Right atrium auricular region (tissue), 2 donors: Measurements from ENCODE around the gene MON2. TPM values are rescaled to one million over a fixed set of nuclear protein-coding genes. Genes with fewer than 3 reads are reported as not detected.

Experiments
- DNase-seq: peaks from one replicate; pipeline ENCODE4 v3.0.0-alpha.2; 2019; ENCODE audit warnings: low spot score
- H3K27ac ChIP-seq, 2 donors: fragments of 200-600 bp; sonication (generic); 1 replicate in 1 of 2; 2 replicates in 1 of 2; pipeline ENCODE4 v1.5.1; 2016 to 2019
- H3K27me3 ChIP-seq, 2 donors: fragments of 200-600 bp; sonication (generic); one replicate each; pipeline versions ENCODE4 v1.5.1 to v1.6.0; 2017 to 2019
- H3K36me3 ChIP-seq: fragments of 200-600 bp; sonication (generic); one replicate; pipeline ENCODE4 v1.5.1; 2016
- H3K4me1 ChIP-seq, 2 donors: fragments of 200-600 bp; sonication (generic); one replicate each; pipeline versions ENCODE4 v1.5.1 to v1.6.0; 2017 to 2019
- H3K4me3 ChIP-seq, 2 donors: fragments of 200-600 bp; sonication (generic); 1 replicate in 1 of 2; 2 replicates in 1 of 2; pipeline ENCODE4 v1.5.1; 2017 to 2019; ENCODE audit warnings: mild to moderate bottlenecking in 1 of 2, moderate library complexity in 1 of 2
- H3K9me3 ChIP-seq, 2 donors: fragments of 200-600 bp; sonication (generic); one replicate each; pipeline ENCODE4 v1.5.1; 2019
- CTCF ChIP-seq, 2 donors: fragments of 200-600 bp; sonication (generic); IDR thresholded peaks; one replicate each; pipeline ENCODE4 v1.5.1; 2019; ENCODE audit warnings: antibody characterized with exemption in 2 of 2
- total RNA-seq, 2 donors: library from RNA; depleted of rRNA; stranded (reverse); fragments of >200 nt; gene quantifications; one replicate each; pipeline ENCODE4 v1.1.0, GENCODE V29; 2016

MON2 gene
- total RNA-seq, 2 donors from 2014 or later: 14.3 to 16.5 TPM

GRCh38 chr12:62602255-62603060, 135.8 kb downstream of the MON2 start:
- no peak for TF ChIP-seq CTCF (IDR thresholded peaks at IDR 0.05)
- Histone ChIP-seq H3K4me1 (peaks cover 0 to 19% of the 10 kb centered on the region in 2 donors), H3K36me3 (no peaks in the 10 kb centered on the region), H3K4me3 (peak overlapping the region; percentile 65 to 79), H3K27ac (peak overlapping the region; percentile 100), H3K27me3 (no peaks in the 10 kb centered on the region), H3K9me3 (no peaks in the 10 kb centered on the region)
- DNase-seq: peak; percentile 93

- Histone ChIP-seq H3K36me3 (no peaks in the 10 kb centered on the region), H3K27ac (peak overlapping the region; percentile 100), H3K9me3 (no peaks in the 10 kb centered on the region), H3K27me3 (no peaks in the 10 kb centered on the region), H3K4me1 (peaks cover 0 to 19% of the 10 kb centered on the region in 2 donors), H3K4me3 (peak overlapping the region; percentile 65 to 79)
- DNase-seq: peak; percentile 77
- TF ChIP-seq CTCF (IDR thresholded peaks at IDR 0.05): peak; percentile 16 to 74
Observed at GRCh38 chr12:62603061-62603810, 136.6 kb downstream of the MON2 start.

- no peak for TF ChIP-seq CTCF (IDR thresholded peaks at IDR 0.05)
- no peaks in the 10 kb centered on the region for H3K36me3 ChIP-seq
- no peaks in the 10 kb centered on the region for H3K27me3 ChIP-seq
- peak overlapping the region; percentile 65 to 79 for H3K4me3 ChIP-seq
- no peak for DNase-seq
- no peaks in the 10 kb centered on the region for H3K9me3 ChIP-seq
- peaks cover 0 to 19% of the 10 kb centered on the region in 2 donors for H3K4me1 ChIP-seq
- H3K27ac ChIP-seq: peak overlapping the region; percentile 100
Observed at GRCh38 chr12:62603811-62604098, 137.1 kb downstream of the MON2 start.

GRCh38 chr12:62604373-62604772, 137.7 kb downstream of the MON2 start:
- Histone ChIP-seq H3K4me1 (peaks cover 0 to 19% of the 10 kb centered on the region in 2 donors), H3K27me3 (no peaks in the 10 kb centered on the region), H3K36me3 (no peaks in the 10 kb centered on the region), H3K27ac (peak overlapping the region; percentile 4 to 100), H3K9me3 (no peaks in the 10 kb centered on the region), H3K4me3 (peak overlapping the region; percentile 65 to 79)
- DNase-seq: no peak
- no peak for TF ChIP-seq CTCF (IDR thresholded peaks at IDR 0.05)

- no peaks in the 10 kb centered on the region for H3K36me3 ChIP-seq
- H3K4me3 ChIP-seq: peak overlapping the region; percentile 65 to 79
- H3K4me1 ChIP-seq: peaks cover 0 to 19% of the 10 kb centered on the region in 2 donors
- TF ChIP-seq CTCF (IDR thresholded peaks at IDR 0.05): no peak
- peak overlapping the region; percentile 4 to 100 for H3K27ac ChIP-seq
- DNase-seq: no peak
- H3K9me3 ChIP-seq: no peaks in the 10 kb centered on the region
- no peaks in the 10 kb centered on the region for H3K27me3 ChIP-seq
Observed at GRCh38 chr12:62604871-62605270, 138.2 kb downstream of the MON2 start.
